Renal pelvis (tissue), 4 donors: Measurements from ENCODE around the gene EFCAB8. TPM values are rescaled to one million over a fixed set of nuclear protein-coding genes. Genes with fewer than 3 reads are reported as not detected.
"Not testable (repeated sequence)": the region's sequence is repeated elsewhere in the genome, so short reads cannot be mapped to it uniquely, and the experiment has no call there.

Experiments used
- DNase-seq: peaks from one replicate; pipeline ENCODE4 v3.0.0-alpha.2; 2013
- polyA plus RNA-seq, 3 donors: library from polyadenylated mRNA; unstranded; fragments of 120-200 nt; gene quantifications; one replicate each; pipeline ENCODE4 v1.2.1, GENCODE V29; 2013; ENCODE audit not compliant: insufficient read length in 3 of 3

Gene EFCAB8
- polyA plus RNA-seq, 3 donors: 0.06 to 0.21 (median 0.09) TPM

GRCh38 chr20:32970973-32971300, 112.2 kb downstream of the EFCAB8 start:
- no peak for DNase-seq

- no peak for DNase-seq
Observed at GRCh38 chr20:32971703-32972161, 113.0 kb downstream of the EFCAB8 start.

- DNase-seq: no peak
Observed at GRCh38 chr20:32972181-32973076, 113.7 kb downstream of the EFCAB8 start.

GRCh38 chr20:32973077-32973717, 114.5 kb downstream of the EFCAB8 start:
- DNase-seq: no peak

- not testable (repeated sequence) for DNase-seq
Observed at GRCh38 chr20:32974204-32975064, 115.7 kb downstream of the EFCAB8 start.

GRCh38 chr20:32975121-32975520, 116.4 kb downstream of the EFCAB8 start:
- not testable (repeated sequence) for DNase-seq

- DNase-seq: no peak
Observed at GRCh38 chr20:32975698-32976674, 117.3 kb downstream of the EFCAB8 start.

GRCh38 chr20:32976746-32977145, 118.0 kb downstream of the EFCAB8 start:
- no peak for DNase-seq

- DNase-seq: no peak
Observed at GRCh38 chr20:32977281-32978008, 118.7 kb downstream of the EFCAB8 start.

GRCh38 chr20:32978009-32978335, 119.2 kb downstream of the EFCAB8 start:
- no peak for DNase-seq

- no peak for DNase-seq
Observed at GRCh38 chr20:32979201-32979998, 120.7 kb downstream of the EFCAB8 start.

- DNase-seq: no peak
Observed at GRCh38 chr20:32980131-32980941, 121.6 kb downstream of the EFCAB8 start.

- no peak for DNase-seq
Observed at GRCh38 chr20:32980990-32981389, 122.3 kb downstream of the EFCAB8 start.

- DNase-seq: peak; percentile 48
Observed at GRCh38 chr20:32982617-32983458, 124.1 kb downstream of the EFCAB8 start.

GRCh38 chr20:32983459-32984112, 124.9 kb downstream of the EFCAB8 start:
- no peak for DNase-seq

- DNase-seq: no peak
Observed at GRCh38 chr20:32984196-32984595, 125.5 kb downstream of the EFCAB8 start.
